Effector memory CD8-positive, alpha-beta T cell (primary cell): ENCODE results near the gene ZNF296.
"Not testable (repeated sequence)": the region's sequence is repeated elsewhere in the genome, so short reads cannot be mapped to it uniquely, and the experiment has no call there.

Source experiments
- ATAC-seq: fragments of 150-1000 bp; cut with Tn5 transposase; replicated peaks from 2 replicates; pipeline ENCODE4 v1.10.0; 2021; ENCODE audit warnings: mild to moderate bottlenecking, moderate library complexity
- DNase-seq, 3 experiments: peaks; one replicate each; pipeline ENCODE4 v3.0.0; 2021
- H3K27ac Mint-ChIP-seq, 2 donors: one replicate each; pipeline ENCODE4 v1.8.0; 2022; ENCODE audit warnings: mild to moderate bottlenecking in 2 of 2, mixed read lengths in 2 of 2, moderate library complexity in 2 of 2
- H3K27me3 Mint-ChIP-seq, 2 donors: one replicate each; pipeline ENCODE4 v1.8.0; 2022; ENCODE audit warnings: mixed read lengths in 2 of 2
- H3K36me3 Mint-ChIP-seq: one replicate; pipeline ENCODE4 v1.8.0; 2022; ENCODE audit warnings: mild to moderate bottlenecking, moderate library complexity, mixed read lengths; ENCODE audit not compliant: insufficient read depth
- H3K4me1 Mint-ChIP-seq, 2 donors: one replicate each; pipeline ENCODE4 v1.8.0; 2022; ENCODE audit warnings: low read depth in 2 of 2, mixed read lengths in 2 of 2
- H3K4me3 Mint-ChIP-seq, 2 donors: one replicate each; pipeline ENCODE4 v1.8.0; 2022; ENCODE audit warnings: mild to moderate bottlenecking in 2 of 2, mixed read lengths in 2 of 2, moderate library complexity in 2 of 2
- H3K9me3 Mint-ChIP-seq, 2 donors: one replicate each; pipeline ENCODE4 v1.8.0; 2022; ENCODE audit warnings: mixed read lengths in 2 of 2

ZNF296 gene

GRCh38 chr19:45113628-45114027 is 37.4 kb upstream of the ZNF296 start:
- peaks cover 31 to 35% of the 10 kb centered on the region in 2 donors for H3K4me1 Mint-ChIP-seq
- ATAC-seq (no peak), DNase-seq (no peak)
- no peaks in the 10 kb centered on the region for H3K27me3 Mint-ChIP-seq
- peaks cover 5% of the 10 kb centered on the region for H3K36me3 Mint-ChIP-seq
- no peak overlapping the region for H3K4me3 Mint-ChIP-seq
- no peak overlapping the region for H3K27ac Mint-ChIP-seq
- H3K9me3 Mint-ChIP-seq = no peaks in the 10 kb centered on the region

DNA sequence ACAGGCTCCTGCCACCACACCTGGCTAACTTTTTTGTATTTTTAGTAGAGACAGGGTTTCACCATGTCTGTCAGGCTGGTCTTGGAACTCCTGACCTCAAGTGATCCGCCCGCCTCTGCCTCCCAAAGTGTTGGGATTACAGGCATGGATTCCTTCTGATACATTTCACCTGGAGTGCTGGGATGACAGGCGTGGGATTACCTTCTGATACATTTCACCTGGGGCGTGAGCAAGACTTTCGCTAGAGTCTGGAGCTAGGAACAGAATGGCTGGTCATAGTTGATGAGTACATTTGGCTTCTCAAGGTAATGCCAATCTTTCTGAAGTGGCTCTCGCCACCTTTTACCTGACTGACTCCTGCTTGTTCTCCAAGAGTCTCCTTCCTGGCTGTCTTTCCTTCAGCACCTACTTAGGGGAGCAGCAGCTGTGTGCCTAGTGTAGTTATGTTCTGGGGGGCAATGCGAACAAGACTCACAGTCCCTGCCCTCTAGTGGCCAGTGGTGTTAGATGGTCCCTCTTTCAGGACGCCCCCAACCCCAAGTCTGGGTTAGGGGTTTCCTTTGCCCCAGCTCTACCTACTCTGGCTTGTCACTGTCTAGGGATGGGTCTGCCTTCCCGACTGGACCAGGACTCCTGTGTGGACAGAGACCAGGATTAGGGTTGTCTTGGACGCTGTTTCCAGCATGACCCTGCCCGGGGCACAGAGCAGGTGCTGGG is 36.0 kb upstream of the ZNF296 start:
- DNase-seq (no peak), ATAC-seq (no peak)
- H3K36me3 Mint-ChIP-seq = peaks cover 5% of the 10 kb centered on the region
- H3K4me3 Mint-ChIP-seq = no peak overlapping the region
- no peaks in the 10 kb centered on the region for H3K9me3 Mint-ChIP-seq
- no peaks in the 10 kb centered on the region for H3K27me3 Mint-ChIP-seq
- H3K27ac Mint-ChIP-seq = no peak overlapping the region
- H3K4me1 Mint-ChIP-seq = peaks cover 28 to 31% of the 10 kb centered on the region in 2 donors

GRCh38 chr19:45110851-45111266 is 34.6 kb upstream of the ZNF296 start:
- Mint-ChIP-seq H3K27me3 (no peaks in the 10 kb centered on the region), H3K4me1 (peaks cover 14 to 24% of the 10 kb centered on the region in 2 donors), H3K9me3 (no peaks in the 10 kb centered on the region), H3K4me3 (no peak overlapping the region), H3K27ac (peak overlapping the region in 1 of 2 donors; percentile 25), H3K36me3 (peaks cover 5% of the 10 kb centered on the region)
- ATAC-seq (no peak), DNase-seq (no peak)

DNA sequence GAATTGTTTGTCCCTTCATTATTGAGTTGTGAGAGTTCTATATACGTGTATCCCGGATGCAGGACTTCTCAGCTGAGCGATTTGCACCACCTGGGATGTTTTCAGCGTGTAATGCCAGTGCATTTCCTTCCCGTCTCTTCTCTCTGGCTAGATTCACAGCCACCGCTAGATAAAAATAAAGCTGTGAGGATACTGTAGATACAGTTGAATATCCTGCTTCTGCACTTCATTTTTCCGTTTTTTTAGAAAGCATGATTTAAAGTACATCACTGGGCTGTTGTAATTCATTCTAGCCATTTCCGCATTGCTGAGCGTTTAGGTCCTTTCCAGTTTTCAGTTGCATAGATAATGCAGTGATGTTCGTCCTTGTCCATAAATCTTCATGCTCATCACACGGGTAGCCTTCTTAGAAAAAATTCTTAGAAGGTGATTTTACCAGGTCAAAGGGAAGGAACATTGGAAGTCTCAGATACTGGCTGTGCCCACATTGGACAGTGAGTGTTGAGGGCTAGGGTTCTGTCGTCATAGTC is 31.4 kb upstream of the ZNF296 start:
- DNase-seq = no peak
- Mint-ChIP-seq H3K4me3 (no peak overlapping the region), H3K4me1 (peaks cover 31 to 49% of the 10 kb centered on the region in 2 donors)

DNA sequence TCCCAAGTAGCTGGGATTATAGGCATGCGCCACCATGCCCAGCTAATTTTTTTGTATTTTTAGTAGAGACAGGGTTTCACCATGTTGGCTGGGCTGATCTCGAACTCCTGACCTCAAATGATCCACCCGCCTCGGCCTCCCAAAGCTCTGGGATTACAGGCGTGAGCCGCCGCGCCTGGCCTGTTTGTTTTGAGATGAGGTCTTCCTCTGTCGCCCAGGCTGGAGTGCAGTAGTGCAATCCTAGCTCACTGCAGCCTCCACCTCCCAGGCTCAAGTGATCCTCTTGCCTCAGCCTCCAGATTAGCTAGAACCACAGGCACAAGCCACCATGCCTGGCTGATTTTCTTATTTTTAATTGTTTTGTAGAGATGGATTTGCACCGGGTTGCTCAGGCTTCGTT is 30.1 kb upstream of the ZNF296 start:
- not testable (repeated sequence) for ATAC-seq, H3K4me3 Mint-ChIP-seq, DNase-seq, H3K36me3 Mint-ChIP-seq, H3K9me3 Mint-ChIP-seq, H3K27me3 Mint-ChIP-seq
- Mint-ChIP-seq H3K4me1 (peaks cover 36 to 56% of the 10 kb centered on the region in 2 donors), H3K27ac (peak overlapping the region in 1 of 2 donors; percentile 82)

More for the DNA sequence above, 31.4 kb upstream of the ZNF296 start:
- Mint-ChIP-seq H3K27ac (no peak overlapping the region), H3K9me3 (no peaks in the 10 kb centered on the region), H3K27me3 (no peaks in the 10 kb centered on the region), H3K36me3 (peaks cover 5% of the 10 kb centered on the region)
- no peak for ATAC-seq

GRCh38 chr19:45104658-45105349 is 28.5 kb upstream of the ZNF296 start:
- H3K27me3 Mint-ChIP-seq = no peaks in the 10 kb centered on the region
- H3K4me1 Mint-ChIP-seq = peaks cover 42 to 62% of the 10 kb centered on the region in 2 donors
- DNase-seq (no peak), ATAC-seq (peak; percentile 21)
- H3K36me3 Mint-ChIP-seq = no peaks in the 10 kb centered on the region
- no peaks in the 10 kb centered on the region for H3K9me3 Mint-ChIP-seq
- peak overlapping the region; percentile 82 to 88 for H3K27ac Mint-ChIP-seq
- H3K4me3 Mint-ChIP-seq = peak overlapping the region; percentile 71 to 75

- H3K4me1 Mint-ChIP-seq = peaks cover 46 to 57% of the 10 kb centered on the region in 2 donors
Measured at GRCh38 chr19:45103508-45104319, 27.4 kb upstream of the ZNF296 start.

GRCh38 chr19:45103156-45103507 is 26.9 kb upstream of the ZNF296 start:
- Mint-ChIP-seq H3K4me3 (peak overlapping the region; percentile 71 to 75), H3K27ac (peak overlapping the region in 1 of 2 donors; percentile 82), H3K36me3 (no peaks in the 10 kb centered on the region), H3K9me3 (no peaks in the 10 kb centered on the region), H3K27me3 (no peaks in the 10 kb centered on the region), H3K4me1 (peaks cover 48 to 51% of the 10 kb centered on the region in 2 donors)
- DNase-seq = peak; percentile 33 to 38 (median 38)
- peak; percentile 94 for ATAC-seq

More at GRCh38 chr19:45103508-45104319, 27.4 kb upstream of the ZNF296 start:
- peak; percentile 41 for ATAC-seq
- no peak for DNase-seq
- H3K27me3 Mint-ChIP-seq = no peaks in the 10 kb centered on the region
- peak overlapping the region; percentile 82 to 88 for H3K27ac Mint-ChIP-seq
- peak overlapping the region; percentile 71 to 75 for H3K4me3 Mint-ChIP-seq
- no peaks in the 10 kb centered on the region for H3K9me3 Mint-ChIP-seq
- H3K36me3 Mint-ChIP-seq = no peaks in the 10 kb centered on the region

DNA sequence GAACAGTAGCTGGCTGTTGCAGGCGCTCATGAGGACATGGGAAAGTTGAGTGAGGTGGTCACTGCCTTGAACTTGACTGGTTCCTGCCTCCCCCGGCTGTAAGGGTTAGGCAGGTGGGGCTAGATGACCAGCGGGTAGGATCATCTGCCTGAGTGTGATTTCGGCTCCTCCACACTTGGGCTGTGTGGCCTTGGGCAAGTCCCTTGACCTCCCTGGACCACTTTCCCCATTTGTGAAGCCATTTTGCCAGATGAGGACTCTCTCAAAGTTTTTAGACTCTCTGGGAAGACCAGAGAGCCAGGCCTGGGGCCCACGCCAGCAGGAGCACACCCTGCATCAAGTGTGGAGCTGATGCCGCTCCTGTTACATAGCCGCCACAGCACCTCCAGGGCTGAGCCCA is 26.2 kb upstream of the ZNF296 start:
- DNase-seq (no peak), ATAC-seq (no peak)
- Mint-ChIP-seq H3K4me1 (peaks cover 54 to 55% of the 10 kb centered on the region in 2 donors), H3K36me3 (no peaks in the 10 kb centered on the region), H3K9me3 (no peaks in the 10 kb centered on the region), H3K27ac (peak overlapping the region in 1 of 2 donors; percentile 32), H3K27me3 (no peaks in the 10 kb centered on the region), H3K4me3 (peak overlapping the region in 1 of 2 donors; percentile 71)

GRCh38 chr19:45101806-45102205 is 25.5 kb upstream of the ZNF296 start:
- H3K4me1 Mint-ChIP-seq = peaks cover 61 to 62% of the 10 kb centered on the region in 2 donors
- no peaks in the 10 kb centered on the region for H3K27me3 Mint-ChIP-seq
- no peaks in the 10 kb centered on the region for H3K36me3 Mint-ChIP-seq
- no peak overlapping the region for H3K4me3 Mint-ChIP-seq
- H3K27ac Mint-ChIP-seq = peak overlapping the region in 1 of 2 donors; percentile 32
- ATAC-seq (no peak), DNase-seq (no peak)
- no peaks in the 10 kb centered on the region for H3K9me3 Mint-ChIP-seq

DNA sequence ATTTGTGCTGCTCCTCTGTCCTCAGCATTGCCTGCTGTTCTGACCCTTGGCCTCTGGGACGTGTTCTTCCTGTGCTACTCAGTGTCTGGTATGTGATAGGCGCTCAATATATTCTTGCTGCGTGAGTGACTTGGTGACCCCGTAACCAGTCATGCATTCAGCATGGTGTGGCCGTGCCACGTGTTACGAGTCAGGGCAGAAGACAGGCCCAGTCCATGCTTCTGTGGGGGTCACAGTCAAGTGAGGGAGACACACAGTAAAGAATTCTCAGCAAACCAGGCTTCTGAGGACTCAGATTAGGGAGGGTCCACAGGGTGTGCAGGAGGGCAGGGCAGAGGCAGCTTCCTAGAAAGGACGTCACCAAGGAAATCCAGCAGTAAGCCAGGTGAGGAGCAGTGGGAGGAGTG is 24.6 kb upstream of the ZNF296 start:
- Mint-ChIP-seq H3K27me3 (no peaks in the 10 kb centered on the region), H3K4me3 (peak overlapping the region in 1 of 2 donors; percentile 0), H3K4me1 (peaks cover 70 to 71% of the 10 kb centered on the region in 2 donors), H3K9me3 (no peaks in the 10 kb centered on the region), H3K36me3 (no peaks in the 10 kb centered on the region), H3K27ac (no peak overlapping the region)
- DNase-seq (no peak), ATAC-seq (no peak)

DNA sequence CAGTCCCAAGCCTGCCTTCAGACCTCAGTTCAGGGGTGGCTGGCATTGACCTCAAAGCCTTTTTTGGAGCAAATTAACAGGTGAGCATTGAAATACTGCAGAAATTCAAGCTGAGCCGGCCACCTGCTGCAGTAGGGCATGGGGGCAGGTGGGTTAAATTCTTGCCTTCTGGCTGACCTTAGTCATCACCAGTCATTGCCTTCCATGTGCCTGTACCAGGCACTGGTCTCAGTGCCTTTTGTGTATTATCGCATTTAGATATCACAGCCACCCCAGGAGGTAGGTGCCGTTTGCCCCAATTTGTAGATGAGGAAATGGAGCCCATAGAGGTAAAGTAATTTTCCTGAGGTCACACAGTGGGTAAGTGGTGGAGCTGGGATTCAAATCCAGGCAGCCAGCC is 23.9 kb upstream of the ZNF296 start:
- DNase-seq (no peak), ATAC-seq (no peak)
- peaks cover 67 to 72% of the 10 kb centered on the region in 2 donors for H3K4me1 Mint-ChIP-seq
- no peak overlapping the region for H3K27ac Mint-ChIP-seq
- H3K27me3 Mint-ChIP-seq = no peaks in the 10 kb centered on the region
- H3K36me3 Mint-ChIP-seq = no peaks in the 10 kb centered on the region
- H3K9me3 Mint-ChIP-seq = no peaks in the 10 kb centered on the region
- H3K4me3 Mint-ChIP-seq = no peak overlapping the region
